NAMALWA (cell line): ENCODE results near the gene DUSP7.

Experiments
- DNase-seq: peaks from one replicate; pipeline ENCODE4 v3.0.0-alpha.2; 2015; ENCODE audit warnings: low spot score

Gene DUSP7

GRCh38 chr3:52068055-52068571, 11.7 kb upstream of the DUSP7 start:
- DNase-seq = no peak

- DNase-seq = no peak
Observed at GRCh38 chr3:52067526-52067925, 11.2 kb upstream of the DUSP7 start.

GRCh38 chr3:52067046-52067445, 10.7 kb upstream of the DUSP7 start:
- no peak for DNase-seq

GRCh38 chr3:52065264-52065756, 8.9 kb upstream of the DUSP7 start:
- DNase-seq = no peak

- DNase-seq = no peak
Observed at GRCh38 chr3:52064561-52064960, 8.2 kb upstream of the DUSP7 start.

- no peak for DNase-seq
Observed at GRCh38 chr3:52063026-52063723, 6.8 kb upstream of the DUSP7 start.

- no peak for DNase-seq
Observed at GRCh38 chr3:52062505-52062904, 6.1 kb upstream of the DUSP7 start.

- no peak for DNase-seq
Observed at GRCh38 chr3:52061121-52061910, 4.9 kb upstream of the DUSP7 start.

GRCh38 chr3:52059781-52060180, 3.4 kb upstream of the DUSP7 start:
- DNase-seq = no peak

GRCh38 chr3:52057812-52058495, 1.6 kb upstream of the DUSP7 start:
- DNase-seq = no peak

- DNase-seq = peak; percentile 96
Observed at GRCh38 chr3:52056968-52057811, 819 bp upstream of the DUSP7 start.

GRCh38 chr3:52055537-52056351, 627 bp downstream of the DUSP7 start:
- peak; percentile 44 for DNase-seq

GRCh38 chr3:52054661-52055511, 1.5 kb downstream of the DUSP7 start:
- peak; percentile 16 for DNase-seq

GRCh38 chr3:52053307-52054304, 2.8 kb downstream of the DUSP7 start:
- DNase-seq = no peak

- DNase-seq = no peak
Observed at GRCh38 chr3:52052831-52053306, 3.5 kb downstream of the DUSP7 start.

- DNase-seq = no peak
Observed at GRCh38 chr3:52051444-52051843, 4.9 kb downstream of the DUSP7 start.

GRCh38 chr3:52050571-52050970, 5.8 kb downstream of the DUSP7 start:
- no peak for DNase-seq

- DNase-seq = no peak
Observed at GRCh38 chr3:52049503-52049902, 6.9 kb downstream of the DUSP7 start.
